Medulla oblongata (tissue), 1 donor: ENCODE results near the gene ACKR1.

ENCODE experiments used
- DNase-seq: peaks from one replicate; pipeline ENCODE4 v3.0.0-alpha.2; 2015; ENCODE audit errors: extremely low spot score

ACKR1 gene, protein sequence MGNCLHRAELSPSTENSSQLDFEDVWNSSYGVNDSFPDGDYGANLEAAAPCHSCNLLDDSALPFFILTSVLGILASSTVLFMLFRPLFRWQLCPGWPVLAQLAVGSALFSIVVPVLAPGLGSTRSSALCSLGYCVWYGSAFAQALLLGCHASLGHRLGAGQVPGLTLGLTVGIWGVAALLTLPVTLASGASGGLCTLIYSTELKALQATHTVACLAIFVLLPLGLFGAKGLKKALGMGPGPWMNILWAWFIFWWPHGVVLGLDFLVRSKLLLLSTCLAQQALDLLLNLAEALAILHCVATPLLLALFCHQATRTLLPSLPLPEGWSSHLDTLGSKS

GRCh38 chr1:159204161-159205141 lies at the start of gene ACKR1:
Gene ACKR1, plus strand, starts transcription at chr1:159204875. Its CDS starts 85 bp downstream, at chr1:159204960.
- no peak for DNase-seq

DNA sequence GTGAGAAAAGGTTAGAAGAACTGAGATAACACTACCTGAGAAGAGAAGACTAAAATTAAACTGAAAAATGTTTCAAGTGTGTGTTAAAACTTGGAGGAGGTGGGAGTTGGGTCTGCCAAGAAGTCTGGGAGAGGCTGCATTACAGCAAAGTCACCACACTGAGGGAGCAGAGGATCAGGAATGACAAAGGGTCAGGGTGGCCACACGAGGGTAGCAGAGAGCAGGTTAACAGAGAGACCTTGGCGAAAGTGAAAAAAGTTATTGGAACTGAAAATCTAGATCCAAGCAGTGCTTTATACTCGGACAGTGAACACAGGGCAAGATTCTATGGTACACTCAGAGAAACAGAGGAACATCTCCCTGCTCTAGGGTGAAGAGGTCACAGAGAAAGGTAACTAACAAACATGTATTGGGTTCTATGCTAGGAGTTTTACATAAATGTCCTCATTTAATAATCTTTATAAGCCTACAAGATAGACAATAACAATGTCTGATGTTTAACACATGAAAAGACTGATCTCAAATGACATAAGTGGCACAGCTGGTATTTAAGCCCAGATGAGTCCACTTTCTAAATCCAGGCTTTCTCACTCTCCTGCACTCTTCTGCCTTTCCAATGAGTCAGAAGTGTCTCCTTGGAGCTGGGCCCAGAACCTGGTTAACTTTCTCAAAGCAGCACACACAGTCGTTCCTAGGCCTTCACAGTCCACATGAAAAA lies 43.5 kb upstream of the ACKR1 start:
- peak; percentile 94 for DNase-seq

DNA sequence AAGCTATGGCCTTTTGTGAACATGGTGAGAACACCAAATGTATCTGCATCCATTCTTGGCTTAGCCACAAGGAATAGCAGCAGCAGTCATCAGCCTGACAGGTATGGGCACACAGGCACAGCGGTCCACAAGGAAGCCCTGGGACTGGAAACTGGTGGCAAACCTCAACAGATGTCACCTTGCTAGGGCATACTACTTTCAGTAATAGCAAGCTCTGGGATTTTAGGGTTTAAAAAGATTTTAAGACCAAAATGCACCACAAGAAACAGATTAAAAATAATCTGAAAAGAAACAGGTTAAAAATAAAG lies 43.0 kb upstream of the ACKR1 start:
- no peak for DNase-seq

GRCh38 chr1:159162516-159163265 lies 42.0 kb upstream of the ACKR1 start:
- DNase-seq: peak; percentile 14

GRCh38 chr1:159163614-159164228 lies 41.0 kb upstream of the ACKR1 start:
- no peak for DNase-seq

DNA sequence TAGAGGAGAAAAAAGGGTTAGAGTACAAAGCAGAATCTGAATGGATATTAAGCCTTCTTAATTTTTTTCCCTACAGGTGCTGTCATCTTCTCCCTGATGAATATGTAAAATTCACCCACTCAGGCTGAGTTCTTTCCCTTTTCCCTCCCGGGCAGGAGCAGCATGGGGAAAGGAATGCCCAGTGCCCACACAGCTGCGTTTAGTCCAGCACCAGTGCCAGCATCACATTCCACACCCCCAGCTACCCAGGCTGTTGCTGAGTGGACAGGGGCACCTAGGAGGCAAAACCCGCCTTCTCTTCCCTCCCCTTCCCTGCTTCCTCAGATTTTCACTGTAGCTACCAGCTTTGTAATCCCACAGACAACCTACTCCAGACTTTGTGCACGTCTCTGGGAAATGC lies 36.6 kb upstream of the ACKR1 start:
- DNase-seq: no peak

DNA sequence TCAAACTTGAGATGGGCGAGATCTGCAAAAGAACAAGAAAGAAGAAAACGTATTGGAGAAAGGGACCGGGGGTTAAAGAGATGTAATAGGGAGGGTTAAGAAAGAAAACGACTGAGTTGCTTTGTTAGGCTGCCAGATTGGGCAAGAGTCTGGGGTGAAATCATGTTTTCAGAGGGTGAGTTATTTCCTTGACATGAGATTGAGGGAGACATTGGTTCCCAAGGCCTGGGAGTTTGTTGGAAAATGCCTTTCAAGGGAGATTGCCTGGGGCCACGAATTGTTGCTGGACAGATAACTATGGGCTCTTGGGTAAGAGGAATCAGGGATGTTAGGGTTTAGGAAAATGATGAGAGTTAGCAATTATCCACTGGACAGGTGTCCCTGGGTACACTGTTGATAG lies 34.0 kb upstream of the ACKR1 start:
- no peak for DNase-seq

DNA sequence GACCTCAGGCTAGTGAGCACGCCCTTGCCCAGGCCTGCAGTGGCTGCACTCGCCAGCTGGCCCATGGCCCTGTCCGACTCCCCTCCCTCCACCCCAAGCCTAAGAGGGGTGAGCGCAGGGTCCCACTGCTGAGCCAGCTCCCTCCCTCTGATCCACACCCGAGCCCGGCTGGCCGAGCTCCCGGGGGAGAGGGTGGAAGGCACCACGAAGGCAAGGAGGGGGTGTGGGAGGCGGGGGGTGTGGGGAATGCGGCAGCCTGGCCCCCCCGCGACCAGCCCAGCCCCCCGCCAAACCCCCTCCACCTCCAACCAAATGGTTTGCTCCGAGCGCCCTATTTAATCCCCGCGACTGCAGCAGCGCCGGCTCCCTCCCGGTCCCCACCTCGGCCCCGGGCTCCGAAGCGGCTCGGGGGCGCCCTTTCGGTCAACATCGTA lies 33.4 kb upstream of the ACKR1 start, which contains the start of gene CADM3:
Gene CADM3, plus strand, starts transcription at position 362 of the 434 bp plus-strand sequence. CDS start 151 bp downstream, outside the sequence.
- DNase-seq: peak; percentile 36

DNA sequence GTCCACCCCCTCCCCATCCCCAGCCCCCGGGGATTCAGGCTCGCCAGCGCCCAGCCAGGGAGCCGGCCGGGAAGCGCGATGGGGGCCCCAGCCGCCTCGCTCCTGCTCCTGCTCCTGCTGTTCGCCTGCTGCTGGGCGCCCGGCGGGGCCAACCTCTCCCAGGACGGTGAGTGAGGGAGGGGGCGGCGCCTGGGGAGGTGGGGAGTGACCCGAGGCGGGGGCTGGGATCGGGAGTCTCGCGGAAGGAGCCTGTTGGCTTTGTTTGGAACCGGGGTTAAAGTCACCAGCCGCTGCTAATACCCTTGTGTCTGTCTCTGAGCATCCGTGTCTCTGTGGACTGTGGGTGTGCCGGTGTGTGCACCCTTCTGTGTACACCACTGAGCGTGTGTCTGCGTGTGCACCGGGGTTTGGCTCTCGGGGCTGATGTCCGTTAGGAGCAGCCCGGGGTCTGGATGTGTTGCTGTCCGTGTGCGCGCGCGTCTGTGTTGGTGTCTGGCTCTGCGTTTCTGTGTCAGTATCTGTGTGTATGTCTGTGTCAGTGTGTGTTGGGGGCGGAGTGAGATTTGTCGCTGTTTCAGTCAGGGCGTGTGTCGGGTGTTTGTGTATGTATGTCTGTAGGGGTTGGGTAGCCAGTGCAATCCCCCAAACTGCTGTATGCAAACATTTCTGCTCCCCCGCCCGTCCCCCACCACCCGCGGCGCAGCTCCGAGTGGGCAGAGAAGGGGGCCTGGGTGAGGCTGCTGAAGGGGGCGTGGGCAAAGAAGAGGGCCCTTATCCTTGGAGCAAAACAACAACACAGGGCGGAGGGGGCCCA lies 32.8 kb upstream of the ACKR1 start:
- peak; percentile 14 for DNase-seq

DNA sequence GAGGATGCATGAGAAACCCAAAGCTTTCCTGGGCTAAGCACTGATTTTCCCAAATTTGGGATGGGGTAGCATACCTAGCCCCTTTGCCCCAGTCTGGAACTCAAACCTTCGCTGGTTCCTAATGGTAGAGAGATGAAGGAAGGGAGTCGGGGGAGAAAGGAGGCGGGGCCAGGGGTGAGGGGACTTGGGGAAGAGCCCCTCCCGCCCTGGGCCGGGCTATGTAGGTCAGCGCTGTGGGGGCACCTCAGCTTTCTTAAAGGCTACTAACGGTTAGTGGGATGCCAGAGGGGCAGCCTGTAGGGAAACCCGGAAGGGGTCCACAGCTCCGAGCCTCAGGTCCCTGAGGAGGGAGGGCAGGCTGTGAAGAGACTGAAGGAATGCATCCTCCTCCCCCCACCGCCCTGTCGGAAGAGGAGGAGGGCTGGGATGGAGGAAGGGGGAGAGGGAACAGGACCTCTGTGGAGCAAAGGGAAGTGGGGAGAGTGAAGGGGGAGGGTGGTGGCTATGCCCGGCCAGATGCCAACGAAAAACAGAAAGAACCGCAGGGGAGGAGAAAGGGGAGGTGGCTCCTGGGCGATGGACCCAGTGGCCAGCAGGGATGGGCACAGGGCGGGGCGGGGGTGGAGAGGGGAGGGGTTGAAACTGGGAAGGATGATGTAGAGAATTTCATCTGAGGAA lies 31.9 kb upstream of the ACKR1 start:
- DNase-seq: peak; percentile 25

GRCh38 chr1:159173320-159173719 lies 31.4 kb upstream of the ACKR1 start:
- DNase-seq: no peak

GRCh38 chr1:159175571-159175970 lies 29.1 kb upstream of the ACKR1 start:
- DNase-seq: no peak

GRCh38 chr1:159177272-159177907 lies 27.3 kb upstream of the ACKR1 start:
- DNase-seq: peak; percentile 27

- DNase-seq: no peak
Observed at GRCh38 chr1:159179906-159180305, 24.8 kb upstream of the ACKR1 start.

GRCh38 chr1:159180516-159180915 lies 24.2 kb upstream of the ACKR1 start:
- no peak for DNase-seq

DNA sequence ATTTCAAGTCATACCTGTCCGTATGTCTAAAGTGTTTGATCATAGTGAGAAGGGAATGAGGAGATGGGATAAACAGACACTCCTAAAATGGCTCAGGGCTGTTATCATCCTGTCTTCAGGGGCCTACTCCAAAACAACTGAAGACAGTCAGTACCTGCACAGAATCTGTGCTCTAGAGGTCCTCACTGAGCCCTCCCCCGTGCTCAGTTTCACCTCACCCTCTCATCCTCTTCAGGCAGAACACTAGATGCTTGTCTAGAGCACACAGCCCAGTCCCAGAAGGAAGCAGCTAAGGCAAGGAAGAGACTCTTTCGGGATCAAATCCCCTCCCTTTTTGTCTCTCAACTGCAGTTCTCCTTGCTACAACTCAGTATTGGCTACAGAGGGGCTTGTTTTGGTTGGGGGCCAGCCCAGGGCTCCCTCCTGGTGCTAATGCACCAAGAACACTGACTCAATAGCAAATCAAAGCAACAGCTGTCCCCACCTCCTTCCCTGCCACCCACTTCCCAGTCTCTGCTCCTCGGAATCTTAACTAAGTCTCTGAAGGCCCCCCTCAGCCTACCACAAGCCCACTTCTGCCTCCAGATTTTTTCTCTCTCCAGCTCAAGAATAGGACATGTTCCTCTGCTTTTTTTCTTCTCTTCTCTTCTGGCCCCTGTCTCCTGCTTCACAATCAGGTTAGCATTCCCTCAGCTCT lies 23.2 kb upstream of the ACKR1 start:
- DNase-seq: no peak

- DNase-seq: no peak
Observed at GRCh38 chr1:159184201-159184600, 20.5 kb upstream of the ACKR1 start.

DNA sequence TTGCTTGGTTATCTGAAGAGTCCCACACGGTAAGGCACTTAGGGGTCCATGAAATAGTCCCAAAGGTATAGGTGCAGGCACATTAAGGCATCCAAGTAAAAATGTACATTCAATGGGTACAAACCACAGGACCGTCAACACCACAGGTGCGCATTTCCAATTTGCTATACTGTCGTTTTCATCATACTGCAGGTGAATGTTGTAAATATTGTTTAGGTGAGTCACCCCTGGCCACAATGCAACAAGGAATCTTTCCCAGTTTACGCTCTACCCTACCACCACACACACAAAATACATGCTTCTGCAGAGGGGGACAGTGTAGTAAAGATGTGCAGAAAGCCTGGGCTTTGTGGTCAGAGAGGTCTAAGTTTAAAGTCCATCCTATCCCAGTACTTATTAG lies 19.6 kb upstream of the ACKR1 start:
- DNase-seq: no peak
